NCI-H2196 treated with DMSO at 0.1 percent for 48 hours (cell line): Measurements from ENCODE around the gene FAM53A.
A peak's percentile ranks its signal among the peaks of the same experiment; 100 is the strongest.
"Not testable (repeated sequence)": the region's sequence is repeated elsewhere in the genome, so short reads cannot be mapped to it uniquely, and the experiment has no call there.

ENCODE experiments used
- DNase-seq: peaks from one replicate; lab custom pipeline; 2025; ENCODE audit not compliant: unreplicated experiment; lab: John Stamatoyannopoulos, UW

FAM53A gene

GRCh38 chr4:1608196-1608820 lies 75.8 kb downstream of the FAM53A start:
- no peak for DNase-seq

- DNase-seq, result not testable (repeated sequence)
These were observed 76.5 kb downstream of the FAM53A start for GRCh38 chr4:1607436-1608195.

DNA sequence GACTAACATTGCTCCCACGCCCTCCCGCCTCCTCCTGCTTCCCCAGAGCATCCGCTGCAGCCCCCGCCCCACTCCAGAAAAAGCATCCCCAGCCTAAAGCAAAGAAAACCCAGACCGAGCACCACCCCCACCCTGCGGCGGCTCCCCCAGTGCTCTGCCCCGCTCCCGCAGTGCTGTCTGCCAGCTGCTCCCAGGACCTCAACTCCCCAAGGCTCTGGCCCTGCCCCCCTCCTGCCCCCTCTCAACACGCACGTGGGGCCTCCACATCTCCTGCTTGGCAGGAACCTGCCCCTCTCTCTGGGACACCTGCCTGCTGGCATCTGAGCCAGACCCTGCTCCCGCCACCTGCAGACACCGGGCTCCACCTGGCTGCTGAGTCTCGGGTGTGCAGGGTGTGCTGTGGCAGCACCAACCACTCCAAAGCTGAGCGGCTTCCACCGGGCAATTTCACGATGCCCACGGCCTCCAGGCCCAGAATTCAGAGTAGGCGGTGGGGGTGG lies 79.4 kb downstream of the FAM53A start:
- DNase-seq, result peak; percentile 38

GRCh38 chr4:1604181-1604705 lies 79.9 kb downstream of the FAM53A start:
- DNase-seq, result no peak

- no peak for DNase-seq
These were observed 80.5 kb downstream of the FAM53A start for GRCh38 chr4:1603413-1604135.

- DNase-seq, result no peak
These were observed 81.3 kb downstream of the FAM53A start for GRCh38 chr4:1602655-1603412.

- DNase-seq, result no peak
These were observed 82.1 kb downstream of the FAM53A start for GRCh38 chr4:1601852-1602654.

DNA sequence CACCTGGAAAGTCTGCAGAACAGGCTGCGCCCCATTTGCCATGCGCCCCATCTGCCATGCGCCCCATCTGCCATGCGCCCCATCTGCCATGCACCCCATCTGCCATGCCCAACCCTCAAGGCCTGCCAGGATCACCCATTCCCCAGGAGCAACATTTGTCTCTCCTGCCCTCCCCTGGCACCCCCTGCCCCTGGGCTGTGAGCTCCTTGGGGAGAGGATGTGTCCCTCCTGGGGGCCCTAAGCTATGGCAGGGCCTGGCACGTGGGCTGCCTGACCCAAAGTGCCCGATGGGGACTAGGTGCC lies 82.6 kb downstream of the FAM53A start:
- DNase-seq, result no peak

- no peak for DNase-seq
These were observed 83.1 kb downstream of the FAM53A start for GRCh38 chr4:1600811-1601532.

GRCh38 chr4:1600211-1600780 lies 83.8 kb downstream of the FAM53A start:
- no peak for DNase-seq

DNA sequence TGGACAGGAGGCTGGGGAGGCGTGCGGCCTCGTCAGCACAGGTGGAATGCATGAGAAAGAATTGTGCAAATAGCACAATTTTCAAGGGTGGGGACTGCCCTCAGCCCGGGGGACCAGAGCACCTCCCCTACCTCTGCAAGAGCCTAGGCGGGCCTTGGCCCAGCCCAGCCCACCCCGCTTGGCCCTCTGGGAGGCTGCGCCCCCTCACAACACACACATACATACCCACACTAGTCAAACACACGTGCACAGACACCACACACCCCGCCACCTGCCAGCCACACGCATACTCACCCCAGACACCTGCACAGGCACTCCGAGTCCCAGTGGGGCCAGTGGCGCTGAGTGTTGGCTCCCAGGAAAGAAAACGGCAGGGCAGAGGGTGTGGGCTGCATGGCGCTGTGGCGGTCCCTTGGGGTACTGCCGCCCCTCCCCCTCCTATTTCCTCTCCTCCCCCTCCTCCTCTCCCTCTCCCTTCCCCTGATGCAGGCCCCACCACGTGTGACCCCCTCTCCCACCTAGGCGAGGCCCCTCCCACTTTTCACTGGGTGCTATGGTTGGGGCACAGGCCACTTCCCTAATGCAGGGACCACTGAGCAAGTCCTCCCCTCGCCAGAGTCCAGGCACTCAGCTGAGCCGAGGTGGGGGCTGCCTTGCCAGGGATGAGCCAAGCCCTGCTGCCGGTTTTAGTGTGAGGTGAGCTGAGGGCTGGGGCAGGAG lies 84.5 kb downstream of the FAM53A start:
- no peak for DNase-seq

- DNase-seq, result no peak
These were observed 85.1 kb downstream of the FAM53A start for GRCh38 chr4:1599026-1599481.

DNA sequence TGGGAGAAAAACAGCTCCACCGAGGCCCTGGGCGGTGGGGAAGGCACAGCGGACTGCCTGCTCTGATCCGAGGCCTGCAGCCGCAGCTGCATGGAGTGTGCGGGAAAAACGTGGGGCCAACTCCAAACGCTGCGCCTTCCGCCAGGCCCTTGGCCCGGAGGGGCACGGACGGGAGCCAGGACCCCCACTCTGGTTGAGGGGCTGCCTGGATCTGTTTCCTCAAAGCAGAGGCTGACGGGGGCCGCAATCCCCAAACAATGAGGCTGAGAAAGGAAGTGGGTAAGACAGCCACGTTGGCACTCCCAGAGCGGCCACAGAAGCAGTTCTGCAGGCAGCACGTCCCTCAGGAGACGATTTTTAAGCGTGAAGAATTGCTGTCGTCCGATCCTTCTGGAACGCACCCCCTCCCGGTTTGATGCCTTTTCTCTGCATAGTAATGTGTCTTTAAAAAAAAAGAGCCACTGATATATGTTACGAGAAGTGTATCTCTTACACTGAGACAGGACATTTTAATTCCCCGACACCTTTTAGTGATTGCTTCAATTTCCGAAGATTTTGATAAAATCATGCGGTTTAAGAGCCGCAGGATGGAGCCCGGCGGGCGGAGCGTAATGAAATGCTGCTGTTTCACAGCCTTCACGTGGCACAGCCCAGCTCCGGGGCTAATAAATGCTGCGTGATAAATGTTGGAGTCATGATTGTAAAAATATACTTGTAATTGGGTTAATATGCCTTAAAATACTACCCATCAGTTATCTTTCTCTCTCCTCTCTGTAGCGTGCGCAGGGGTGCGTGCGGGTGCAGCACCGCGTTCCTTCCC lies 85.7 kb downstream of the FAM53A start:
- DNase-seq, result no peak

- no peak for DNase-seq
These were observed 86.8 kb downstream of the FAM53A start for GRCh38 chr4:1597021-1597931.

- no peak for DNase-seq
These were observed 87.7 kb downstream of the FAM53A start for GRCh38 chr4:1596393-1596792.

- no peak for DNase-seq
These were observed 88.3 kb downstream of the FAM53A start for GRCh38 chr4:1595789-1596325.
